Mucosa of descending colon (tissue), 3 donors: ENCODE measurements around the gene UGT1A5. TPM values are rescaled to one million over a fixed set of nuclear protein-coding genes. Genes with fewer than 3 reads are reported as not detected.

Experiments used
- ATAC-seq: fragments of 200-7000 bp; cut with Tn5 transposase; one replicate; pipeline ENCODE4 v1.9.1; 2020; ENCODE audit warnings: mild to moderate bottlenecking, moderate library complexity
- DNase-seq, 3 donors: peaks; one replicate each; pipeline ENCODE4 v3.0.0-alpha.2; 2020
- H3K36me3 ChIP-seq: fragments of 200-600 bp; one replicate; pipeline ENCODE4 v1.8.0; 2021; ENCODE audit warnings: low read depth, mild to moderate bottlenecking
- H3K4me1 ChIP-seq: fragments of 200-600 bp; one replicate; pipeline ENCODE4 v1.8.0; 2021; ENCODE audit warnings: low read depth, mild to moderate bottlenecking
- H3K4me3 ChIP-seq: fragments of 200-600 bp; one replicate; pipeline ENCODE4 v1.8.0; 2021; ENCODE audit warnings: mild to moderate bottlenecking
- H3K9me3 ChIP-seq: fragments of 200-600 bp; one replicate; pipeline ENCODE4 v1.8.0; 2021; ENCODE audit warnings: mild to moderate bottlenecking
- intact Hi-C, 2 donors: fragments of 100-400 bp; cut with DNase I in 1 of 2; cut with micrococcal nuclease in 1 of 2; formaldehyde crosslinking; loops; one replicate each; pipeline versions ENCODE4 v1.11.0 to v1.11.1; 2022; cut with DNase I, micrococcal nuclease
- total RNA-seq, 3 donors: library from RNA; stranded (reverse); fragmentation: NEBNext Ultra II Directional in 2 of 3; extraction: Animal tissue kit (Norgen Biotek cat#: 25700) in 2 of 3; gene quantifications; one replicate each; pipeline versions ENCODE4 v1.2.1 to v1.2.4, GENCODE V29; 2021 to 2023
- TF ChIP-seq, protein P1 (sequence below): fragments of 200-600 bp; IDR thresholded peaks from one replicate; pipeline ENCODE4 v1.8.0; 2022; ENCODE audit warnings: antibody characterized with exemption, mild to moderate bottlenecking
- donor health status: DM: no; HTN: no; CAD: no; lungs with moderate emphysema.
- donor health status: DM: no; HTN: no; CAD: no.
- donor health status: DM: no; HTN: yes; CAD: no.

The UGT1A5 gene
- total RNA-seq, 3 donors from 2014 or later = 2.1 to 6.5 (median 2.4) TPM

DNA sequence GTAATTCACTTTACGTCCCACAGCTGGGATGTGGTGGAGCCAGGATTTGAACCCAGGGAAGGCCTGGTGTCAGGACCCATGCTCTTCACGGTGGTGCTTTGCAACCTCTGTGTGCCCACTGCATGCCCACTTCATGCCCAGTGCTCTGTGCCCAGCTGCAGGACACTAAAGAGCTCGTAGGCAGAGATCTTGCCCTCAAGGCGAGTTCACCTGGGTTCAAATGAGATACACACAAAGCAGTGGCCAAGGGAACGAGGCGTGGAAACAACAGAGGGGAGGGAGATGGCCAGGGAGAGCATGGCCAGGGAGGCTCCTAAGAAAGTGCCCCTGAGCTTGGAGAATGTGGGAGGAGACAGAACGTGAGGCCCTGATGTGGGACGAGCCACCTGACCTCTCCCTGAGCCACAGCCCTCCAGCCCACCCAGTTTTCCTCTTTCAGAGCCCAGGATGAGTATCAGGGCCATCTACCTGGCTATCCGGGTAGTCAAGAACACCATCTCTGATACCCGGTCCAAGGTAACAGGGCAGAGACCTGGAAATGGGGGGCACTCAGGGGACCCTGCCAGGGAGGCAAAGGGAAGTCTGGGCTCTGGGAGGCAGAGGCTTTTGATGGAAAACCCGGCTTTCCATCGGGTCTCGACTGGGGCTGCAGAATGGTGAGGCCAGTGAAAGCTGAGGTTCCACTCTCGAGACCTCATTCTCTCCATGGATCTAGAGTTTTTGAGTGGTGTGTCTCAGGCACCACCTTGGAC lies 85.8 kb downstream of the UGT1A5 start:
- TF ChIP-seq, protein P1, sequence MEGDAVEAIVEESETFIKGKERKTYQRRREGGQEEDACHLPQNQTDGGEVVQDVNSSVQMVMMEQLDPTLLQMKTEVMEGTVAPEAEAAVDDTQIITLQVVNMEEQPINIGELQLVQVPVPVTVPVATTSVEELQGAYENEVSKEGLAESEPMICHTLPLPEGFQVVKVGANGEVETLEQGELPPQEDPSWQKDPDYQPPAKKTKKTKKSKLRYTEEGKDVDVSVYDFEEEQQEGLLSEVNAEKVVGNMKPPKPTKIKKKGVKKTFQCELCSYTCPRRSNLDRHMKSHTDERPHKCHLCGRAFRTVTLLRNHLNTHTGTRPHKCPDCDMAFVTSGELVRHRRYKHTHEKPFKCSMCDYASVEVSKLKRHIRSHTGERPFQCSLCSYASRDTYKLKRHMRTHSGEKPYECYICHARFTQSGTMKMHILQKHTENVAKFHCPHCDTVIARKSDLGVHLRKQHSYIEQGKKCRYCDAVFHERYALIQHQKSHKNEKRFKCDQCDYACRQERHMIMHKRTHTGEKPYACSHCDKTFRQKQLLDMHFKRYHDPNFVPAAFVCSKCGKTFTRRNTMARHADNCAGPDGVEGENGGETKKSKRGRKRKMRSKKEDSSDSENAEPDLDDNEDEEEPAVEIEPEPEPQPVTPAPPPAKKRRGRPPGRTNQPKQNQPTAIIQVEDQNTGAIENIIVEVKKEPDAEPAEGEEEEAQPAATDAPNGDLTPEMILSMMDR = no peak
- intact Hi-C loops = no loop called here
- no peaks in the 10 kb centered on the region for H3K36me3 ChIP-seq
- no peaks in the 10 kb centered on the region for H3K9me3 ChIP-seq
- ATAC-seq (no peak), DNase-seq (no peak)
- no peaks in the 10 kb centered on the region for H3K4me1 ChIP-seq
- no peak overlapping the region for H3K4me3 ChIP-seq

DNA sequence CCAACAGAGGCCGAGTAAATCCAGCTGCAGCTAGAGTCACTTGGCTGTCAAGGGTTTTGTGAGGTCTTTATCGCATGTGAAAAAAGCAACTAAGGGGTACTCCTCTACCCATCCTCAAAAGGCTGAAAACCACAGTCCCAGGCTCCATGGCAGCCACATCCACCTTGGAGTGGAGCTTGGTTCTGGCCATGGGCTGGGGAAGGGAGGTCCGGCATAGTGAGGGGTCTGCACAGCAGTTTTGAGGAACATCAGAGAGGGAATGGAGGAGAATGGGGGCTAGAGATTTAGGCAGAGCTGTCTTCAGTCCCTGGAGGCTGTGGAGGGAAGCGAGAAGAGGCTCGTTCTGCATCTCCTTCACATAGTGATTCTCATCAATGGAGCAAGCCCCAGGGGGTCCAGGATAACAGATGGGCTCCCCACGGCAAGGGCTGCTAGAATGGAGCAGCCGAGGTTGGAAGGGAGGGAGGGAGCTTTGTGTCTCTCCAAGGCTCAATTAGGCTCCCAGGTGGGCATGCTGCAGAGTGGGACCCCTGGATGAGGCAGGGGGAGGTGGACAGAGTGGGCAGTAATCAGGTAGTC lies 86.5 kb downstream of the UGT1A5 start:
- Histone ChIP-seq H3K36me3 (no peaks in the 10 kb centered on the region), H3K4me1 (no peaks in the 10 kb centered on the region), H3K4me3 (no peak overlapping the region), H3K9me3 (no peaks in the 10 kb centered on the region)
- intact Hi-C loops = no loop called here
- DNase-seq (no peak), ATAC-seq (no peak)
- TF ChIP-seq, protein P1 = no peak

DNA sequence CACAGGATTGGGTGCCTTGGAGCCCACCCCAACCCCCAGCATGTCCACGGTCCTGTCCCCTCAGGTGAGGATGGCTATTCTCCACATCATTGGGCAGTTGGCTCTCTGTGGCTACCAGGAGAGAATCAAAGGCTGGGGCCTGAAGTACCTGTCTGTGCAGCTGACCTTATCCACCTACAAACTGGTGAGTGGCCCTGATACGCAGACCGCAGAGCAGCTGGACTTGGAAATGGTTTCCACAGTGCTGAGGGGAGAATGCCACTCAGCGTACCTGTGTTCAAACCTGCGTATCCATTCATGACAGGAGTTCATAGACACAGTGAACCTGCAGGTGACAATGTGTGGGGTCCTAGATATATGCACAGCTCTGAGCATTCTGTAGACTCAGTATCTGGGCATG lies 87.0 kb downstream of the UGT1A5 start:
- intact Hi-C loops = no loop called here
- DNase-seq = no peak
- ATAC-seq = no peak
- H3K36me3 ChIP-seq = no peaks in the 10 kb centered on the region
- H3K4me3 ChIP-seq = no peak overlapping the region
- no peaks in the 10 kb centered on the region for H3K9me3 ChIP-seq
- H3K4me1 ChIP-seq = no peaks in the 10 kb centered on the region
- TF ChIP-seq, protein P1 = no peak

DNA sequence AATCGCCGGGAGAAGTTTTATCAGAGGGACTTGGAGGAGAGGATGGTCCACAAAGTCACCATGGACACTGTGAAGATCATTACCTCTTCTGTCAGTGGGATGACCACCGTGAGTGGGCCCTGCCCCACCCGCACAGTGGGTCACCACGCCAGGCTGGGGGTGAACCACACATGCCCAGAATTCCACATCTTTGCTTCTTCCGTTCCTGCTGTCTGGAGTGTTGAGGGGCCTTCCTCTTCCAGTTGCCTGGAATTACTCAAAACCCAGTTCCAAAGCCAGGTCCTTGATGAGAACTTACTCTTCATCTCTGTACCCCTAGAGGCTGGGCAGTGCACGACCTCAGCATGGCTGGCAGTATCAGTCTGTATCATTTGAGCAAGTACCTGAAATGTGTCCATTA lies 87.5 kb downstream of the UGT1A5 start:
- Histone ChIP-seq H3K4me1 (no peaks in the 10 kb centered on the region), H3K4me3 (no peak overlapping the region), H3K9me3 (no peaks in the 10 kb centered on the region), H3K36me3 (no peaks in the 10 kb centered on the region)
- intact Hi-C loops = no loop called here
- ATAC-seq (no peak), DNase-seq (no peak)
- TF ChIP-seq, protein P1 = no peak

DNA sequence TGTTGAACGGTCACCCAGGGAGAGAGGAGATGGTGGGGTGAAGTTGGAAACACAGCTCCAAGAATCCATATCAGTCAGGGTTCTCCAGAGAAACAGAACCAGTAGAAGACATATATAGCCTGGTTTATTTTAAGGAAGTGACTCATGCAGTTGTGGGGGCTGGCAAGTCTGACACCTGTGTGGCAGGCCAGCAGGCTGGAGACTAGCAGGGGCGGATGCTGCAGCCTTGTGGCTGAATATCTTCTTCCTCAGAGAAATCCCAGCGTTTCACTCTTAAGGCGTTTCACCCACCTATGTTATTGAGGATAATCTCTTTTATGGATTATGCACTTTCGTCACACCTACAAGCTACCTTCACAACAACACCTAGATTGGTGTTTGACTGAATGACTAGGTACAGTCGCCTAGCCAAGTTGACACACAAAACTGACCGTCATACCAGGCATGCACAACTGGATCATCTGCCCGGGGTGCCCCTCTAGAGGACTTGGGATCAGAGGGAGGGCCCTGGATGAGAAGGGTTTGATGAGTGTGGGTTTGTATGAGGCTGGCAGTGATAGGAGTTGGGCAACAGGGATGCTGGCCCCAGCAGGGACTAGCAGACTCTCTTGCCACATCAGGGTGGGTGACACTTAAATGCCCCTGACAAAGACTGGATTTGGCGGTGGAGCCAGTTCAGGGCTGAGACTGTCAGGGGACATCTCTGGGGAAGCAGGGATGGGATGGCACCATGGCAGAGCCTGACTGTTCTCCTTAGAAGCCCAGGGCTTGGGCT lies 88.8 kb downstream of the UGT1A5 start:
- no peak overlapping the region for H3K4me3 ChIP-seq
- TF ChIP-seq, protein P1 = no peak
- H3K4me1 ChIP-seq = no peaks in the 10 kb centered on the region
- H3K36me3 ChIP-seq = no peaks in the 10 kb centered on the region
- intact Hi-C loops = no loop called here
- no peak for DNase-seq
- no peak for ATAC-seq
- H3K9me3 ChIP-seq = no peaks in the 10 kb centered on the region
